ENCODE data around the gene CAMK2B. TPM values are rescaled to one million over a fixed set of nuclear protein-coding genes. Genes with fewer than 3 reads are reported as not detected.
A peak's percentile ranks its signal among the peaks of the same experiment; 100 is the strongest.

The CAMK2B gene
- total and polyA plus RNA-seq, 4 experiments from 2014 or later: not detected

DNA sequence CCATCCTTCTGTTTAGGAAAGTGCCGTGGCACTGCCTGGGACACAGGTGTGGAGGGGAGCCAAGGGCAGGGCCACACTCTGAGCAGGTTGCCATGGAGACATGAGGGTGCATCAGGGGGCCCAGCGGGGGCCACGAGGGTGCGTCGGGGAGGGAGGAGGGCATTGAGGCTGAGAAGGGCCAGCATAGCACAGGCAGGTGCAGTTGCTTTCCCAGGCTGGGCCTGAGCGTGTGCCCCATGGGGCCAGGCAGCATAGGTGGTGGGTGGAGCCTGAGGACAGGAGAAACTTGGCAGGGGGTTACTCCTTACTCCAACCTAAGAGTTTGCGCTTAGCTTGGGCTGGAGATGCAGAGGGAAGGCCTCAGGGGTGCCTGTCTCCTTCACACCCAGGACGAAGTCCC is 109.4 kb downstream of the CAMK2B start:
- intact Hi-C loops (cut with micrococcal nuclease): no loop called here
- no peaks in the 10 kb centered on the region for H3K27me3 Mint-ChIP-seq
- DNase-seq: no peak
- Histone ChIP-seq H3K27me3 (ENCODE audit: insufficient read depth, low read length) (no peaks in the 10 kb centered on the region), H3K4me3 (ENCODE audit: low read length in 2 of 2) (no peak overlapping the region), H3K36me3 (ENCODE audit: insufficient read depth, low read length) (peaks cover 23% of the 10 kb centered on the region), H3K9me3 (ENCODE audit: control insufficient read depth in 1 of 2, low read length in 2 of 2) (no peaks in the 10 kb centered on the region), H3K27ac (ENCODE audit: low read depth, low read length) (no peak overlapping the region), H3K4me1 (ENCODE audit: insufficient read depth, low read length) (no peaks in the 10 kb centered on the region)
- H3K27ac Mint-ChIP-seq: peak overlapping the region in 1 of 7 donors; percentile 3
- H3K36me3 Mint-ChIP-seq: peaks cover 12 to 20% of the 10 kb centered on the region in 2 donors
- no peaks in the 10 kb centered on the region for H3K9me3 Mint-ChIP-seq
- no peaks in the 10 kb centered on the region for H3K4me1 Mint-ChIP-seq
- POLR2A ChIA-PET (ENCODE audit: partially characterized antibody): no interaction called here
- CTCF ChIA-PET (ENCODE audit: partially characterized antibody): no interaction called here
- H3K4me3 Mint-ChIP-seq: no peak overlapping the region

DNA sequence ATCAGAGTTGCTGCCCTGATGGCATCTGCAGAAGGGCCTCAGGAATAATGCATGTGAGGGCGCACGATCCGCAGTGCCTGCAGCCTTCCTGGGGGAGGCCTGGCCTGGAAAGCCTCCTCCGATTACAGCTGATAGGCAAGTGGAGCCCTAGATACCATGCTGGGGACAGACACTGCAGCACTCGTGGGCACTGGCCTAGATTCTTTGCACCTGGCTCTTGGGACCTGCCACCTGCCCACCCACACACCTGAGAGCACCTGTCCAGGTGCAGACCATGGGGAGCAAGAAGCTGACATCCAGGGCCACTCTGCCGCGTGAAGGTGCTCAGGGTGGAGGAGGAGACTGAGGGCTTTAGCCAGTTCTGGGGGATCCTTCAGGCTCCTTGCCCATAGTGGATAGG is 109.9 kb downstream of the CAMK2B start:
- no peak overlapping the region for H3K4me3 ChIP-seq (ENCODE audit: low read length in 2 of 2)
- no peaks in the 10 kb centered on the region for H3K9me3 Mint-ChIP-seq
- intact Hi-C loops (cut with micrococcal nuclease): no loop called here
- no peak for DNase-seq
- H3K4me3 Mint-ChIP-seq: no peak overlapping the region
- peak overlapping the region in 1 of 7 donors; percentile 3 for H3K27ac Mint-ChIP-seq
- peaks cover 28% of the 10 kb centered on the region for H3K36me3 ChIP-seq (ENCODE audit: insufficient read depth, low read length)
- H3K27me3 Mint-ChIP-seq: no peaks in the 10 kb centered on the region
- H3K36me3 Mint-ChIP-seq: peaks cover 16 to 24% of the 10 kb centered on the region in 2 donors
- H3K9me3 ChIP-seq (ENCODE audit: control insufficient read depth in 1 of 2, low read length in 2 of 2): no peaks in the 10 kb centered on the region
- no peaks in the 10 kb centered on the region for H3K27me3 ChIP-seq (ENCODE audit: insufficient read depth, low read length)
- no peak overlapping the region for H3K27ac ChIP-seq (ENCODE audit: low read depth, low read length)
- H3K4me1 Mint-ChIP-seq: no peaks in the 10 kb centered on the region
- no peaks in the 10 kb centered on the region for H3K4me1 ChIP-seq (ENCODE audit: insufficient read depth, low read length)
- CTCF ChIA-PET (ENCODE audit: partially characterized antibody): no interaction called here
- POLR2A ChIA-PET (ENCODE audit: partially characterized antibody): no interaction called here

DNA sequence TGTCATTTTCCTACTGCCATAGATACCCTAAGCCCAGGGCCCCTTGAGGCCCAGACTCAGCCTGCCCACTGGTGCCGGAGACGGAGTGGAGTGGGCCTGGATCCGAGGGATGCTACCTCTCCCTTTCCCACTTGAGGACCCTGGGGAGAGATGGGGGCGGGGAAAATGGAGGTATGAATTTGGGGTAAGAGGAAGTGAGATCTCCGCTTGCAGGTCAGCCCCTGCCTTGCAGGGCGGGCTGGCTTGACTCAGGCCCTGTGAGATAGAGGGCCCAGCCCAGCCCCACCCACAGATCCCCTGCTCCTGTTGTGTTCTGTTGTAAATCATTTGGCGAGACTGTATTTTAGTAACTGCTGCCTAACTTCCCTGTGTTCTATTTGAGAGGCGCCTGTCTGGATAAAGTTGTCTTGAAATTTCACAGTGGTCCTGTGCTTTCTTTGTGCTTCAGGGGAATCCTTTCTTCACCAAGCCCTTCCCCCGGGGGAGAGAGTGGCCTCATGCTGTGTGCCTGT is 111.5 kb downstream of the CAMK2B start:
- intact Hi-C loops (cut with micrococcal nuclease): no loop called here
- H3K36me3 ChIP-seq (ENCODE audit: insufficient read depth, low read length): peaks cover 43% of the 10 kb centered on the region
- peaks cover 23 to 38% of the 10 kb centered on the region in 2 donors for H3K36me3 Mint-ChIP-seq
- H3K9me3 Mint-ChIP-seq: no peaks in the 10 kb centered on the region
- H3K27ac ChIP-seq (ENCODE audit: low read depth, low read length): no peak overlapping the region
- no peak overlapping the region for H3K27ac Mint-ChIP-seq
- no peaks in the 10 kb centered on the region for H3K9me3 ChIP-seq (ENCODE audit: control insufficient read depth in 1 of 2, low read length in 2 of 2)
- CTCF ChIA-PET (ENCODE audit: partially characterized antibody): interaction anchor here (1.4 kb wide), 1 partner anchor 352 kb away, joined by 5 read pairs; no protein-coding TSS in a partner anchor
- no peaks in the 10 kb centered on the region for H3K27me3 ChIP-seq (ENCODE audit: insufficient read depth, low read length)
- no peaks in the 10 kb centered on the region for H3K27me3 Mint-ChIP-seq
- POLR2A ChIA-PET (ENCODE audit: partially characterized antibody): no interaction called here
- no peak overlapping the region for H3K4me3 Mint-ChIP-seq
- no peaks in the 10 kb centered on the region for H3K4me1 ChIP-seq (ENCODE audit: insufficient read depth, low read length)
- DNase-seq: no peak
- H3K4me1 Mint-ChIP-seq: no peaks in the 10 kb centered on the region
- no peak overlapping the region for H3K4me3 ChIP-seq (ENCODE audit: low read length in 2 of 2)

DNA sequence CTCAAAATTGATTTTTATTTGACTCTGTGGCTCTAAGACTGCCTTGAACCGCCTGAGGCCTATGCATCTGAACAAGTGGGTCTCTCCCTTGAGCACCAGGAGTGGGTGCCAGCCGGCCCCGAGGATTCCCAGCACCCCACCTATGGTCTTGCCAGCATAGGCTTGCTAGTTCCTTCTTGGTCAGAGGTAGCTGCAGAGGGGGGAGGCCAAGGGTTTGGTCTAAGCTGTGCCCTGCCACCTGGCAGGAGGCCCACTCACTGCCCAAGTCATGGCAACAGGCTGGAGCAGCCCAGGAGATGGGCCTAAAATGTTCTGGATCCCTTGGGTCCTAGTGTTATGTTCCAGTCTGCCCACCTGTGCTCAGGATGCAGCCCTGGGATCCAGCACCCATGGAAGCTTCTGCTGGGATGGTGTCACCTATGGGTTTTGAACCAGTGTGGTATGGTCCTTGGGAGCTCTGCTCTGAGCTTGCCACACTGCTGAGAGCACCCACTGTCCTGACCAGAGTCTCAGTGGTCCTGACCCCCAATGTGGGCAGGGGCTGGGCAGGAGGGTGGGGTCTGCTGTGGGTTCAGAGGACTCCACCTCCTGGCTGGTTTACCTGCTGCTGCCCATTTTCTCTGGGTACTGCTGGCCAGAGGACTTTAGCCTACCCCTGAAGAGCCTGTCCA is 112.1 kb downstream of the CAMK2B start:
- Histone ChIP-seq H3K4me1 (ENCODE audit: insufficient read depth, low read length) (no peaks in the 10 kb centered on the region), H3K4me3 (ENCODE audit: low read length in 2 of 2) (no peak overlapping the region), H3K36me3 (ENCODE audit: insufficient read depth, low read length) (peaks cover 49% of the 10 kb centered on the region), H3K9me3 (ENCODE audit: control insufficient read depth in 1 of 2, low read length in 2 of 2) (no peaks in the 10 kb centered on the region), H3K27ac (ENCODE audit: low read depth, low read length) (no peak overlapping the region), H3K27me3 (ENCODE audit: insufficient read depth, low read length) (no peaks in the 10 kb centered on the region)
- Mint-ChIP-seq H3K9me3 (no peaks in the 10 kb centered on the region), H3K27me3 (no peaks in the 10 kb centered on the region), H3K4me3 (no peak overlapping the region), H3K36me3 (peaks cover 28 to 44% of the 10 kb centered on the region in 2 donors), H3K4me1 (no peaks in the 10 kb centered on the region), H3K27ac (no peak overlapping the region)
- CTCF ChIA-PET (ENCODE audit: partially characterized antibody): interaction anchor here (1.4 kb wide), 1 partner anchor 352 kb away, joined by 5 read pairs; no protein-coding TSS in a partner anchor
- POLR2A ChIA-PET (ENCODE audit: partially characterized antibody): no interaction called here
- intact Hi-C loops (cut with micrococcal nuclease): no loop called here
- DNase-seq: no peak

DNA sequence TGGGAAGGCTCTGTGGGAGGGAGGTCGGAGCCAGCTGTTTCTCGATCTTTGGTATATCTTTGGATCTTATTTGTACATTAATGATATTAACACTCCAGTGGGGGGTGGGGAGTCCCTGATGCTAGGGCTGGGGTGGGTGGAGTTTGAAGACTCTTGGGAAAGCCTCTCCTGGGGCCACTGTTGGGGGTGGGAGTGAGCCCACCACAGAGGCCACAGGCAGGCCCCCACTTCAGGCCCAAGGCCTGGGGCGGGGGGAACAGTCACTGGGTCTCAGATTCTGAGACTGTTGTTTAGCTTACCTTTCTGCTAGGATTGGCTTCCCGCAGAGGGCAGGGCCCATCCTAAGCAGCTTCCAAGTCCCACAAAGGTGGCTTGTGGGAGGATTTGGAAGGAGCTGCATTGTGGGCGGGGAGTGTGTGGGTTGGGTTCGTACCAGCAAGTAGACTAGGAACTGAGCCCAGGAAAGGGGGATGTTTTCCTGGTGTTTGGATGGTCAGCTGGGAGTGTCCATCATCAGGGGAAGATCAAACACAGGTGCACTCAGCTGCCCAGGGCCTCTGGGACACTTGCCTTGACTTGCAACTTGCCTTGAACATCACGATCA is 112.7 kb downstream of the CAMK2B start:
- intact Hi-C loops (cut with micrococcal nuclease): no loop called here
- H3K27me3 ChIP-seq (ENCODE audit: insufficient read depth, low read length): no peaks in the 10 kb centered on the region
- H3K4me3 Mint-ChIP-seq: no peak overlapping the region
- no peaks in the 10 kb centered on the region for H3K9me3 Mint-ChIP-seq
- H3K4me1 Mint-ChIP-seq: no peaks in the 10 kb centered on the region
- H3K36me3 ChIP-seq (ENCODE audit: insufficient read depth, low read length): peaks cover 54% of the 10 kb centered on the region
- no peaks in the 10 kb centered on the region for H3K27me3 Mint-ChIP-seq
- no peak overlapping the region for H3K27ac Mint-ChIP-seq
- no peaks in the 10 kb centered on the region for H3K4me1 ChIP-seq (ENCODE audit: insufficient read depth, low read length)
- no peak overlapping the region for H3K27ac ChIP-seq (ENCODE audit: low read depth, low read length)
- ChIA-PET CTCF (ENCODE audit: partially characterized antibody) (interaction anchor here (1.4 kb wide), 1 partner anchor 353 kb away, joined by 5 read pairs; no protein-coding TSS in a partner anchor), POLR2A (ENCODE audit: partially characterized antibody) (no interaction called here)
- H3K36me3 Mint-ChIP-seq: peaks cover 34 to 49% of the 10 kb centered on the region in 2 donors
- no peak for DNase-seq
- H3K9me3 ChIP-seq (ENCODE audit: control insufficient read depth in 1 of 2, low read length in 2 of 2): no peaks in the 10 kb centered on the region
- H3K4me3 ChIP-seq (ENCODE audit: low read length in 2 of 2): no peak overlapping the region

DNA sequence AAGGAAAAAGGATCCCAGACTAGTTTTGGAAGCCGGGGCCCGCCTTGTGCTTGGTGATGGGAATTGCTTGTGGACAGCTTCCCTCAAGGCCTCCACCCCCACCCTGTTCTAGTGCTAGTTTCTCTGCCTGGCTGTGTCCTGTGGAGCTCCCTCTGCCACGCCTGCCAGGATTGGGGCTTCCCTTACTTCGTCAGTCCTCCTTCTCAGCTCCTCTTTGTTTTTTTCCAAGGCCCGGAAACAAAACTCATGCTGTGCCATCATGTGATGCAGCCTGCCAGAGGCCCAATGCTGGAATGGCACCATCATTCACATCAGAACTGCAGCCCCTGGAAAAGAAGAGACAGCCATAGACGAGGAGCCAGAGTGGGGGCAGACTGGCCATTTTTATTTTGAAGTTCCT is 113.4 kb downstream of the CAMK2B start:
- no peak overlapping the region for H3K4me3 ChIP-seq (ENCODE audit: low read length in 2 of 2)
- no peaks in the 10 kb centered on the region for H3K9me3 ChIP-seq (ENCODE audit: control insufficient read depth in 1 of 2, low read length in 2 of 2)
- H3K9me3 Mint-ChIP-seq: no peaks in the 10 kb centered on the region
- POLR2A ChIA-PET (ENCODE audit: partially characterized antibody): no interaction called here
- H3K4me3 Mint-ChIP-seq: no peak overlapping the region
- peaks cover 60% of the 10 kb centered on the region for H3K36me3 ChIP-seq (ENCODE audit: insufficient read depth, low read length)
- H3K27me3 ChIP-seq (ENCODE audit: insufficient read depth, low read length): no peaks in the 10 kb centered on the region
- no peaks in the 10 kb centered on the region for H3K4me1 ChIP-seq (ENCODE audit: insufficient read depth, low read length)
- intact Hi-C loops (cut with micrococcal nuclease): no loop called here
- H3K36me3 Mint-ChIP-seq: peaks cover 38 to 52% of the 10 kb centered on the region in 2 donors
- CTCF ChIA-PET (ENCODE audit: partially characterized antibody): interaction anchor here (0.6 kb wide), 1 partner anchor 266 kb away, joined by 3 read pairs; no protein-coding TSS in a partner anchor
- H3K27me3 Mint-ChIP-seq: no peaks in the 10 kb centered on the region
- no peak for DNase-seq
- H3K27ac ChIP-seq (ENCODE audit: low read depth, low read length): no peak overlapping the region
- H3K27ac Mint-ChIP-seq: no peak overlapping the region
- no peaks in the 10 kb centered on the region for H3K4me1 Mint-ChIP-seq

DNA sequence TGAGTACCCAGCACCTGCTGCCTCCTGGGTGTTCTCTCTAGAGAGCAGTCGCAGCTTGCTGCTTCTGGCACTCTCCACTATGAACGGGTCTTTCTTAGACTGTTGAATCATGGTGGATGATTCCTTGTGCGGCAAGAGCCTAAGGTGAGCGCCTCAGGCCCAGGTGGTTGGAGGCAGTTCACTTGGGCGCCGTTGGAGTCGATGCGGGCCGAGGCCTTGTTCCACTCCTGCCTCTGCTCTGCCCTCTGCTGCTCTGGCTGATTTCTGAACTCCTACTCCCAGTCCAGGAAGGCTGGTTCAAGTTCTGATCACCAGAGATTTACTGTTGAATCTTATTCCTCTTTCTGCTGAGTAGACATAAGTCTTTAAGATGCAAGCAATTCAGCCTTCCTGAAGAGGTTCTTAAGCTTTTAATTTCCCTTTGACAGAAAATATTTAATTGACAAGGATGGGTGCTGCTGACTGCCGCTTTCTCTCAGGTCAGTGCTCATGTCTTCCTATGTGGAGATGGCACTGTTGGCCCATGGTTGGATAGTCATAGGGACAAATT is 114.2 kb downstream of the CAMK2B start:
- ChIA-PET POLR2A (ENCODE audit: partially characterized antibody) (no interaction called here), CTCF (ENCODE audit: partially characterized antibody) (interaction anchor here (0.5 to 0.6 kb wide), 2 partner anchors 191 to 267 kb away, joined by 3 read pairs; no protein-coding TSS in a partner anchor)
- Histone ChIP-seq H3K36me3 (ENCODE audit: insufficient read depth, low read length) (peaks cover 69% of the 10 kb centered on the region), H3K4me3 (ENCODE audit: low read length in 2 of 2) (no peak overlapping the region), H3K27me3 (ENCODE audit: insufficient read depth, low read length) (no peaks in the 10 kb centered on the region), H3K27ac (ENCODE audit: low read depth, low read length) (no peak overlapping the region), H3K4me1 (ENCODE audit: insufficient read depth, low read length) (no peaks in the 10 kb centered on the region), H3K9me3 (ENCODE audit: control insufficient read depth in 1 of 2, low read length in 2 of 2) (no peaks in the 10 kb centered on the region)
- no peaks in the 10 kb centered on the region for H3K9me3 Mint-ChIP-seq
- H3K4me3 Mint-ChIP-seq: no peak overlapping the region
- no peak for DNase-seq
- H3K36me3 Mint-ChIP-seq: peaks cover 44 to 60% of the 10 kb centered on the region in 2 donors
- H3K27me3 Mint-ChIP-seq: no peaks in the 10 kb centered on the region
- peaks cover 0 to 1% (median 0%) of the 10 kb centered on the region in 4 donors for H3K4me1 Mint-ChIP-seq
- H3K27ac Mint-ChIP-seq: peak overlapping the region in 2 of 7 donors; percentile 15 to 43
- intact Hi-C loops (cut with micrococcal nuclease): no loop called here

All from CD4-positive, alpha-beta memory T cell (primary cell).